ENCODE data around the gene SLC31A2.

The SLC31A2 gene

DNA sequence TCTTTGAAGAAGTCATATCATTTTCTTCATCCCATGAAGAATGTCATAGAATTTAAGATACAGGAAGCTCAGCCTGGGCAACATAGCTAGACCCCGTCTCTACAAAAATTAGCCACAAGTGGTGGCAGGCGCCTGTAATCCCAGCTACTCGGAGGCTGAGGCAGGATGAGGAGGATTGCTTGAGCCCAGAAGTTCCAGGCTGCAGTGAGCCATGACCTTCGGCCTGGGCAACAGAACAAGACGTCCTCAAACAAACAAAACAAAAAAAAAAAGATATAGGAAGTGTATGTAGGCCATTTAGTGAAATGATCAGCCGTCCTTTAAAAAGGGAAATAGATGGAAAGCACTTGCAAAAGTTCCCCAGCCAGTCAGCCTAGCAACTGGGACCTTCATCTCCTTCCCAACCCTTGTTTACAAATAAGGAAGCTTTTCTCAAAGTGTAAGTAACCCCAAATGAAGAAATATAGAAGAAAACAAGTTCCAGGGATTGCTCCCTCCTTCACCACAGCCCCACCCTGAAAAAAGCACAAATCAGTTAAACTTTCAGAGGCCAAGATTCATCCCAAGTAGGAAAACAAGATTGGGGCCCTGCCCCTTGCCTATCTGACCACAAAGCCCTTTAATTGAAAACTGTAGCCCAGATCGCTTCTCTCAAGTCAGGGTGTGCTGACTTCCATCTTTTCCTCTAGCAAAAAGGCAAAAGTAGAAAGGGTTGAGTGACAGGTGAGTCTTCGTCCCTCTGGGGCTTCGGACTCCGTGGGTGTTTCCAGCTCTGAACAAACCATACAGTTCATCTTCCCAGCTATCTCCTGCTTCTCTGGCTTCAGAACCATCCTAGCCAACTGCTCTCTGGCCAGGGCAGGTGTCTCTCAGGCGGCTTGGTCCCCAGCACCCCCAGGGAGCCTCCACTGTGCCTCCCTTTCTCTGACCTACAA lies 1.2 kb downstream of the SLC31A2 start:
- DNase-seq (ENCODE audit: low spot score): no peak

DNA sequence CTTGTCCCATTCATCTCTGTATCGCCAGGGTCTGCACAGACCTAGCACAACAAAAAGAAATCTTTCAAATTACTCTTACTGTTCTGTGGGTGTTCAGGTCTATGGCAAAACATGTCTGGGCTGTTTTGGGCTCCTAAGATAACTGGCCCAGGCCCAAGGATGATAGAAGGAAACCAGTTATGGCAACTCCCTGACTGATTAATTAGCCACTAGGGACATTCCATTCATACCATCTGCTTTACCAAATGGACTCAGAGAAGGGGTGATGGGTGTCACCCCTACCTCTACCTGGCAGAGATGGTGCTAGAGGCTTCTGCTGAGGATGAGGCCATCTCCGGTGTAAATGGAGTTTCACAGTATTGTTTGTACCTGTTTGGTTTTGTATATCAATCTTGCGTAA lies 1.9 kb downstream of the SLC31A2 start:
- no peak for DNase-seq (ENCODE audit: low spot score)

- DNase-seq (ENCODE audit: low spot score): no peak
These were observed 2.8 kb downstream of the SLC31A2 start for GRCh38 chr9:113153599-113153998.

DNA sequence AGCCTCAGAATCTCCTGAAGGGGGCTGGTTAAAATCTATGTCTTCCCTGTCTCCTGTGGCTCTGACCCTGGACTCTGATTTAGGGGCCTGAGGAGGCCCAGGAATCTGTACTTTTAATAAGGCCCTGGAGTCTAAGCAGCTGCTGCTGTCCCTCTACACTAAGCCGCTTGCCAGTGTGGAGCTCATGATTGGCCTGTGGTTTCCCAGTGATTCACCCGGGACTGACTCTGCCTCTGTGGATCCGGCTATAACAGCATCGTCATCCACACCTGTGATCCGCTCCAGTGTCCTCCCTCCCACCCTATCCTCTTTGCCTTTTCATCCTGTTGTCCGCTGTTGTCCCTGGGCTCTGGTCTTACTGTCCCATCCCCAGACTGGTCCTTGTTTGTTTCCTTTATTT lies 3.7 kb downstream of the SLC31A2 start:
- no peak for DNase-seq (ENCODE audit: low spot score)

- DNase-seq (ENCODE audit: low spot score): no peak
These were observed 4.1 kb downstream of the SLC31A2 start for GRCh38 chr9:113154946-113155345.

- no peak for DNase-seq (ENCODE audit: low spot score)
These were observed 5.2 kb downstream of the SLC31A2 start for GRCh38 chr9:113155911-113156588.

DNA sequence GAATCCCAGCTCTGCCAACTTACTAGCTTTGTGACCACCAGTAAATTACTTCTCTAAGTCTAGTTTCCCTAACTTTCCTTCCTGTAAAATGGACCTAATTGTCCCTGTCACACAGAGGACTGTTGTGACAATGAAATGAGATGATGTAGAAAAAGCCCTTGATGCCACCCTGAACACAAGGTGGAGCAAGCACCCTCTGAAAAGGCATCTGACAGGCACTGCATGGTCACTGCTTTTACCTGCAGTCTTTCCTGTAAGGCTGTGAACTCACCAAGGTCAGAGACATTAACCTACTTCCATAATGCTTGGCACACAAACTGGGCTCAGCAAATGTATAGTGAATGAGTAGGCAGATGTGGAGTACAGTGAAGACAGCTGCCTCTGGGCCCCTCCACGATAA lies 6.1 kb downstream of the SLC31A2 start:
- DNase-seq (ENCODE audit: low spot score): no peak

GRCh38 chr9:113158446-113158845 lies 7.6 kb downstream of the SLC31A2 start:
- DNase-seq (ENCODE audit: low spot score): no peak

DNA sequence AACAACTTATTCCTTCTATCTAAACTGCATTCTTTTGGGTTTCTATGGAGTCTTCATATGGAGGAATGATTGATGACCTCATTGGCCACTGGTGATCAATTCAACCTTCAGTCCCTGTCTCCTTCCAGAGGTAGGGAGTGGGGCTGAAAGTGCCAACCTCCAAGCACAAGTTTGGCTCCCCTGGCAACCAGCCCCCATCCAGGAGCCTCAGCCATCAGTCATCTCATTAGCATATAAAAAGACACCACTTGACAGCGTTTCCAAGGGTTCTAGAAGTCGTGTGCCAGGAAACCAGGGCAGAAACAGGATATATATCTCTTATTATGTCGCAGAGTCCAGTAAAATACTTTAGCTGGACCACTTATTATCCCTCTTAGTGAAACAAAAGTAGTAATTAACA lies 9.8 kb downstream of the SLC31A2 start:
- DNase-seq (ENCODE audit: low spot score): no peak

DNA sequence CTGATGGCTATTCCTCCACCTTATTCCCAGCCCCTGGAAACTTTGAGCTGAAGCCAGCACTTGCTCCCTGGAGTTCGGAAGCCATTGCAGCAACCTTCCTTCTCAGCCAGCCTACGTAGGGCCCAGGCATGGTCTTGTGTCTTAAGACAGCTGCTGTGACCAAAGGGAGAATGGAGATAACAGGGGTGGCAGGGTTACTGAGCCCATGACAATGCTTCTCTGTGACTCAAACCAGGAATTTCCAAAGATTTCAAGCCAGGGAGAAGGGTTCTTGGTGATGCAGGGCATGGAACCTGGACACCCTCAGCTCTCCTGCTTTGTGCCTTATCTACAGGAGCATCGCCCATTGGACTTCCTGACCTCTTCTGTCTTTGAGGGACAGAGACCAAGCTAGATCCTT lies 12.2 kb downstream of the SLC31A2 start:
- no peak for DNase-seq (ENCODE audit: low spot score)

DNA sequence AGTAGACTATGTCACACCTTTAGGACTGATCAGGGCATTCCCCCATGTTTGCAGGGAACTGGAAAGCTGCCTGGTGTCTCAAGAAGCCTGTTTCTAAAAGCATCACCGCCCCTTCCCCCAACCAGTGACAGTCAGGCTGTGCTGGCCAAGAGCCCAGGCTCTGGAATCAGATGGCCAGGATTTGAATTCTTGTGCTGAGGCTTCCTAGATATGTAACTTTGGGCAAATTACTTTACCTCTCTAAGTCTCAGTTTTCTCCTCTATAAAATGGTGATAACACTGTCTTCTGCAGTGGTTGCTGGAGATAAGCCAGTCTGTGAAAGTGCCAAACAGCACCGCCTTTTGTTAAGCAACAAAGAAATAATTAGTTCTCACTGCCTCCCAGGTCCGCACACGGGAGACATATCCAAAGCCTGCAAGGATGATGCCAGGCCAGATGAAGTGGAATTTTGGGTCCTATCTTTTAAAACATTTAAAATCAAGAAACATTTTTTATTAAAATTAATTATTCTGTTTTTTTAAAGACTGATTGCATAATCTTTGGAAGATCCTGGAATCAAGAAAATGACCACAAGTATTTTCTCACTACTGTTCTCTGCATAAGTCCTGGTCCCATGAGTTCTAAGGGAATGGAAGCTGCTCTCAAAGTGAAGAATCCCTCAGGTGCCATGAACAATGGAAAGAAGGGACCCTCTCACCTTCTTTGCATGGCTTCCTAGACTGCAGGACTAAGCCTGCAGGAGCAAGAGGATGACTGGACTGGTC lies 13.9 kb downstream of the SLC31A2 start:
- no peak for DNase-seq (ENCODE audit: low spot score)

GRCh38 chr9:113166039-113166438 lies 15.2 kb downstream of the SLC31A2 start:
- no peak for DNase-seq (ENCODE audit: low spot score)

GRCh38 chr9:113168809-113169208 lies 18.0 kb downstream of the SLC31A2 start:
- DNase-seq (ENCODE audit: low spot score): no peak

- no peak for DNase-seq (ENCODE audit: low spot score)
These were observed 22.5 kb downstream of the SLC31A2 start for GRCh38 chr9:113173341-113173740.

GRCh38 chr9:113176803-113177202 lies 26.0 kb downstream of the SLC31A2 start:
- DNase-seq (ENCODE audit: low spot score): no peak

- no peak for DNase-seq (ENCODE audit: low spot score)
These were observed 26.4 kb downstream of the SLC31A2 start for GRCh38 chr9:113177251-113177650.

- no peak for DNase-seq (ENCODE audit: low spot score)
These were observed 27.3 kb downstream of the SLC31A2 start for GRCh38 chr9:113178087-113178486.

GRCh38 chr9:113179839-113180238 lies 29.0 kb downstream of the SLC31A2 start:
- DNase-seq (ENCODE audit: low spot score): no peak

DNA sequence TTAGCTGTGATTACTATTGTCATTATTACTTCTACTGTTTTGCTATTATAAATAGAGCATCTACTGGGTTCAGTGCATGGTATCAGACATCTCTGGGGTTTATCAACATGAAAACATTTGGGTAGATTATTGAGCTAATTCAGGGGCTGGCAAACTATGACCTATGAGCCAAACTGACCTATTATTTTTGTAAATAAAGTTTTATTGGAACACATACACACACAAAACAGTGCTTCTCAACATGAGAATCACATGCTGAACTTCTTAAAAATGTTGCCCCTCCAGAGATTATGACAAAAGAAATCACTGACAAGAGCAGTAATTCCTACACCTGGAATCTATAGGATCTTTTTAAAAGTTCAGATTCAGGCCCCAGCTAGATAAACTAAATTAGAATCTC lies 30.4 kb downstream of the SLC31A2 start:
- DNase-seq (ENCODE audit: low spot score): no peak

DNA sequence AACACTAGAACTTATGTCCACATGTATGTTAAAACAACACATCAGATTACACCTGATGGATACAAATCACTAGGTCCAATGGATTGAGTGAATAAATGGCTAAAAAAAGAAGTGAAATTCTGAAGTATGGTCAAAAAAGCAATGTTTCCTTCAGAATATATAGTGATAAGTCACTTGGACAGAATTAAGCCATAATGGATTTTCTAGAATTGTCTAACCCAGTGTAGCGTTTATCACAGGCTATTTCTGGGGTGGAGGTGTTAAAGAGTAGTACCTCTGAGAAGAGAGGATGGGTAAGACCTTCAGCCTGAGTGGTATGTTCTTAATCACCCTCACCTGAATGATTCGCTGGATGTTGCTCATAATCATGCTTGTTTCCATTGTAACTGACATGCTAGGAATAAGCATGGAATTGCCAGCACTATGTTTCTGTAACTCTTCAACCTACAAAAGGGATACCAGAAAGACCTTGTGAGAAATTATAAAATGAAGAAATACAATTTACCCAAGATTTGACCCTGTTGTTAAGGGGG lies 33.2 kb downstream of the SLC31A2 start:
- DNase-seq (ENCODE audit: low spot score): no peak

GRCh38 chr9:113184539-113184938 lies 33.7 kb downstream of the SLC31A2 start:
- DNase-seq (ENCODE audit: low spot score): no peak

GRCh38 chr9:113185271-113185670 lies 34.5 kb downstream of the SLC31A2 start:
- no peak for DNase-seq (ENCODE audit: low spot score)

Data from germinal center (tissue), 1 donor.